ENCODE data around the gene SCGB1A1. TPM values are rescaled to one million over a fixed set of nuclear protein-coding genes. Genes with fewer than 3 reads are reported as not detected.

SCGB1A1 gene
- total RNA-seq, 4 donors from 2014 or later = not detected

GRCh38 chr11:62438641-62439040 lies 19.8 kb downstream of the SCGB1A1 start:
- ATAC-seq (ENCODE audit: low FRiP score) = no peak
- TF ChIP-seq CTCF (IDR thresholded peaks at IDR 0.05) = no peak
- no peak for DNase-seq (ENCODE audit: low spot score)

- ATAC-seq (ENCODE audit: low FRiP score) (peak; percentile 63), DNase-seq (ENCODE audit: low spot score) (no peak)
- TF ChIP-seq CTCF (IDR thresholded peaks at IDR 0.05) = no peak
These were observed 21.2 kb downstream of the SCGB1A1 start for GRCh38 chr11:62439785-62440602.

GRCh38 chr11:62443390-62444235 lies 24.8 kb downstream of the SCGB1A1 start:
- DNase-seq (ENCODE audit: low spot score) = no peak
- peak; percentile 27 for ATAC-seq (ENCODE audit: low FRiP score)

GRCh38 chr11:62444236-62444833 lies 25.5 kb downstream of the SCGB1A1 start:
- DNase-seq (ENCODE audit: low spot score) (peak; percentile 48), ATAC-seq (ENCODE audit: low FRiP score) (peak; percentile 65)
- TF ChIP-seq CTCF (IDR thresholded peaks at IDR 0.05) = no peak

More at GRCh38 chr11:62443390-62444235, 24.8 kb downstream of the SCGB1A1 start:
- TF ChIP-seq CTCF (IDR thresholded peaks at IDR 0.05) = no peak

GRCh38 chr11:62444835-62445234 lies 26.0 kb downstream of the SCGB1A1 start:
- TF ChIP-seq CTCF (IDR thresholded peaks at IDR 0.05) = no peak
- ATAC-seq (ENCODE audit: low FRiP score) = peak; percentile 59
- DNase-seq (ENCODE audit: low spot score) = no peak

- DNase-seq (ENCODE audit: low spot score) = no peak
- no peak for TF ChIP-seq CTCF (IDR thresholded peaks at IDR 0.05)
- peak; percentile 61 for ATAC-seq (ENCODE audit: low FRiP score)
These were observed 26.5 kb downstream of the SCGB1A1 start for GRCh38 chr11:62445314-62445740.

All from omental fat pad (tissue), 4 donors.